ENCODE results near the gene CHPF2.

Gene CHPF2

DNA sequence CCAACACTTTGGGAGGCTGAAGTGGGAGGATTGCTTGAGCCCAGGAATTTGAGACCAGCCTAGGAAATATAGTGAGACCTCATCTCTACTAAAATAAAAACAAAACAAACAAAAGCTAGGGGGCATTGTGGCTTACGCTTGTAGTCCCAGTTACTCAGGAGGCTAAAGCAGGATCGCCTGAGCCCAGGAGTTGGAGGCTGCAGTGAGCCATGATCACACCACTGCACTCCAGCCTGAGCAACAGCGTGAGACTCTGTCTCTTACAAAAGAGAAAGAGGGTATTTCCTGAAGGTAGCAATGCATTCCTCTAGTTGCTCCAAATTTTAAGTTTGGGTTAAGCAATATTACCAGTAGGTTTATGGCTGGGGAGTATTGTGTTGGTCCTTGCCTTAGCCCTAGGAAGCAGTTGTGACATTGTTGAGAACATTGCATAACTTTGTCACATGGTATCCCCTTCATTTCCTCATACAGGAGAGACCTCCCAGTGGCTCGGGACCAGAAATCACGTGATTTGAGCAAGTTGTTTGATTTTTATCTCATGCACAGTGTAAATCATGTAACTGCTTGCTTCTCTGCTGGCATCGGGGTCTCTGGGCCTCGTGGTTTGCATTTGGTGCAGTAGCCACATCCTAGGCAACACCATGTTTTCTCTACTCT, 39.5 kb downstream of the CHPF2 start:
- DNase-seq, result no peak

DNA sequence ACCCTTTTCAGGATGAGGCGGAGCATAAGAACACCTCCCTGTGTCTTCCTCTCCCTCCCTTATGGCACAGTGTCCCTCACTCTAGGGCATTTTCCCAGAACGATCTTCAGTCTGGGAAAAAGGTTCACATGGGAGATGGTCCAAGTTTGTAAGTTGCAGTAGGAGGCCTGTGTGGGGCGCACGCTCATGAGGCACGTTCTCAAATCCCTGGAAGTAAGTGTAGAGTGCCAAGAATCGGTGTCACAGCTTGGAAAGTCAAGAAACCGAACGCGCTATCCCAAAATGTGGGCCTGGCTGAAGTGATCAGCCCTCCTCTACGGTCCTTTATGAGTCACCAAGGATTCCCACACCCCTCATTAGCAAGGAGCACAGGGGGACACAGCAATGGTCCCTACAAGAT, 40.1 kb downstream of the CHPF2 start:
- DNase-seq, result no peak

DNA sequence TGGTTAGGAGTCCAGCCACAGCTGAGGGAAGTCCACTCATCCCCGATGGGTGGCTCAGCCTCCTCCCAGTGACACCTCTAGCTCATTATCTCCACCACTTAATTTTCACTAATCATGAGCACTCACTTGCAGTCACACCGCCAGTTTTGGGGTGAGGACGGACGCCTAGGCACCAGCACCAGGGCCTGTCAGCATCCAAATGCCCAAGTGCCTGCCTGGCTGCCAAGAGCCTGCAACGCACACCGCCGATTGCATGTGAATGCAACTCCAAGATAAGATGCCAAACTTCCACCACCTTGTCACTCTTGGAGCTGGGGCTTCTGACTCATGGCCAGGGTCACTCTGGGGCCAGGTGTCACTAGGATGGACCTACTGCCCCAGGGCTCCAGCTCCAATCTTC, 40.6 kb downstream of the CHPF2 start:
- DNase-seq, result no peak

DNA sequence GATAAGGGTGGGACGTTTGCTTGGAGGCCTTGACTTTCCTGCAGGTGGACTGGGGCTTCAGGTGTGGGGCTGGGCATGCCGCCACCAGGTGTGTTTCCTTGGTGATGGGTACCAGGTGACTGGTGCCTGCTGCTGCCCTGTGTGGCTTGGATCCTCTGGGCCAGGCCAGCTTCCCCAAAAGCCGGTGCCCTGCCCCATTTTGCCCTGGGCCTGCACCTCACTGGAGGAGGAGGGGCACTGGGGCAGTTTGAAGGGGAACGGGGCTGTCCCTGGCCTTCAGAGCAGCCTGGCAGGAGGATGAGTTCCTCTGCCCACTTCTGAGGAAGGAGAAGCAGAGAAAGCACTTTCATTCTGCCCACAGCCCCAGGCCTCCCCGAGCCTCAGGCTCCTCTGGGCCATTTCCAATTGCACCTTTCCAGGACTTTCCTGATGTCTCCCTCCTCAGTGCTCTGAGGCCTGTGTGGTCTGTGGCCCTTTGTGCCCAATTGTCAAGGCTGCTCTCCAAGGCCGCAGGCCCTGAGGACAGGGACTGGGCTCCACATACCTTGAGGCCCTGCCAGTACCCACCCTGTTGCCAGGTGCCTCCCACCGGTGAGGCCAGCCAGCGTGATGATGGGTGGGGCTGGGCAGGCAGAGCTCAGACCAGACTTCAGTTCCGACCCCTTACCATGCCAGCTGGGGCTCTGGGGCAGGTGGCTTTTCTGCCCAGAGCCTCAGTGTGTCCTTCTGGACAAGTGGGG, 41.5 kb downstream of the CHPF2 start:
- no peak for DNase-seq

DNA sequence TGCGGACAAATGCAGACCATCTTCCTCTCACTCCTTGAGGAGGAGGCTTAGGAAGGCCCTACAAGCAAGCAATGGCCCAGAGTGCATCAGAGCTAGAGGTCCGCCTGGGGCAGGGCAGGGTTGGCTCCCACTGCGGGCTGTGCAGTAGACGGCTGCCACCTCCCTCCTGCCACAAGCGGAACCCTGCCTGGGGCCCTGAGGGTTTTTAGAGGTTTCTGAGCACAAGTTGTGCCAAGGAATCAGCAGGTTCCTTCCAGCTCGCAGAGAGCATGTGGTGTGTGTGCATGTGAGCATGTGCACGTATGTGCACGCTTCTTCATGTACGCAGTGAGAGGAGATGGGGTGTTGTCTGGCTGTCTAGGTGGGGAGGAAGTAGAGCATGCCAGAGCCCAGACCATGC, 42.1 kb downstream of the CHPF2 start:
- DNase-seq, result no peak

DNA sequence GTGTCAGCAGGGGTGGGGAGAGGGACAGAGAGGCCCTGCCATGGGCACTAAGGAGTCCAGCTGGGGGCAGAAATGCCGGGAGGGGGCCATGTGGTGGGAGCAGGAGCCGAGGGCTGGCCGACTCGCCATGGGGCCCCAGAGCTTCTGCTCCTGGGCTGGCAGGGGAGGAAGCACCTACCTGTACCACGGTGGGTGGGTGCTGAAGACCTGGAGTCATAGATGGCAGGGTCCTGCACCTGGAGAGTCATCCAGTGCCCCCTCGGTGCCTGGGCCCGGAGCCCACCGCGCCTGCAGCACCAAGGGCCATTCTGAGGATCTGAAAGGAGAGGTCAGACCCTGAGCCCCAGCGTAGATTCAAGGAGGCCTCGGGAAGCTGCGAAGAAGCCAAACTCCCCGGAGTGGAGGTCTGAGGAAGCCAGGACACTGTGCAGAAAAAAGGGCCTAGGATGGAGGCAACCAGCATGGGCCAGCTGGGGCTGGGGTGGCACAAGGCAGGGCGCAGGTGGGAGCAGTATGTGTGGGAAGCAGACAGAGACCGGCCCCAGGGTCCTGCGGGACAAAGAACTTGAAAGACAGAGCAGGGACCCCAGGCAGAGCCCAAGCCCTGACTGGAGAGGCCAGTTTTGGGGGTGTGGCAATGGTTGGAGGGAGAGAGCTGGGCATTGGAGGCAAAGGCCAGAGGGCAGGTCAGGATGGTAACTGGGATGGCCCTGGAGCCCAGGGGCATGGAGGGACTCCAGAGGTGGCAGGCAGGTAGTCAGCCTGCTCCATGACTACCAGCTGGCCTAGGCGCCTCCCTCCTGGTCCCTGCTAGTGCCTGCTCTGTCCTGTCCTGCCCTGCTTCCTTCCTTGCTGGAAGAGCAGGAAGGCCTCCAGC, 42.9 kb downstream of the CHPF2 start:
- DNase-seq, result no peak

DNA sequence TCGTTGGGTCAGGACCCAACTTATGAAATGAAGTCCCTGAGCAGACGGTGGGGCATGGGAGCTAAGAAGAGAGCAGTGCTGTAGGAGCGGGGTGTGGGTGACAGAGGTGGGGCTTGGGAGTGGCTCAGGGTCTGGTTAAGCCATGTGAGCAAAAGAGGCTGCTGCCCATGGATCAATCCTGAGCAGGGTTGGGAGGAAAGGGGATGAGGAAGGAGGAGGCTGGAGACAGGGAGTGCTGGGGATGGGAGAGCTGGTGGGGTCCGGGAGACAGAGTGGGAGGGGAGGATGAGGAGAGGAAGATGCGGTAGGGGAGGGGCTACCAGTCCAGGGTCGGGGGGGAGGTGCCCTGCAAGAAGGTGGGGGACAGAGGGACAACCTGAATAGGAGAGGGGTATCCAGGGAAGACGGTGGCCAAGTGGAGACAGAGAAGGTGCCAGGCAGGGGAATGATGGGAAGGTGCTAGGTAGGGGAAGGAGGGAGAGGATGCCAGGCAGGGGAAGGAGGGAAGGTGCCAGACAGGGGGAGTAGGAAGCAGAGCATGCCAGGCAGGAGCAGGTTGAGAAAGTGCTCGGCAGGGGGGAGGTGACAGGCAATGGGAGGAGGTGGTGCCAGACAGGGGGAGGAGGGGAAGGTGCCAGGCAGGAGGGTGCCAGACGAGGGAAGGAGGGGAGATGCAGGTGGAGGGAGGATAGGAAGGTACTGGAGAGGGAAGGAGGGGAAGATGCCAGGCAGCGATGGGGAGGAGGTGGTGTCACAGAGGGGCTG, 43.7 kb downstream of the CHPF2 start:
- no peak for DNase-seq

DNA sequence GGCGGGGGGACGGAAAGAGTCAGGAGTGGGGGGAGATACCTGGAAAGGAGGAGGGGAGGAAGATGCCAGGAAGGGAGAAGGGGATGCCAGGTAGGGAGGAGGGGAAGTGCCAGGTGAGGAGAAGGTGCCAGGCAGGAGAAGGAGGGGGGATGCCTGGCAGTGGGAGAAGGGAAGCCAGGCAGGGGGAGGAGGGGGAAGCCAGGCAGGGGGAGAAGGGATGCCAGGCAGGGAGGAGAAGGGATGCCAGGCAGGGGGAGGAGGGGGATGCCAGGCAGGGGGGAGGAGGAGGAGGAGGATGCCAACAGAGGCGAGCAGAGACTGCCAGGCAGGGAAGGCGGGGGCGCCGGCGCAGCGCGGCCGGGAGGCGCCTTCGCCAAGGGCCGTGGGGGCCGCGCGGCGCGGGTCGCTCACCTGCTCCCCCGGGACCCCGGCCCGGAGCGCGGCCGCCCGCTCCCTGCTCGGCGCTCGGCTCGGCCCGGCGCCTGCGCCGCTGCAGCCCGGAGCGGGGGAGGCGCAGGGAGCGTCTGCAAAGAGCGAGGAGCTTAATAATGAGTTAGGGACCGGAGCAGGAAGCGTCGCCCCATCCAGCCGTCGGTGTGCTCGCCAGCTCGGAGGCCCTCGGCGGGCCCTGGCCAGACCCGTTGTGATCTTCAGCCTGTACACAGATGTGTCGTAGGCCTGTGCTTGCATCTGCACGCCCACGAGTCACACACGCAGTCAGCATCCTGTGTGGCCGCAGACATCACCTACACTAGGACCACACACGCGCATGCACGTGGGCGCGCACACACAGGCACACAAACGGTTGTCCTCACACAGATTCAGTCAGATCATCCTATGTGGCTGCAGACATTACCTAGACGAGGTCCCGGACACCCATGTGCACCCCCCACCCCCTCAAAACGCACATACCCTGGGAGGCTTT, 44.6 kb downstream of the CHPF2 start:
- peak in 1 of 2 experiments; percentile 34 for DNase-seq

DNA sequence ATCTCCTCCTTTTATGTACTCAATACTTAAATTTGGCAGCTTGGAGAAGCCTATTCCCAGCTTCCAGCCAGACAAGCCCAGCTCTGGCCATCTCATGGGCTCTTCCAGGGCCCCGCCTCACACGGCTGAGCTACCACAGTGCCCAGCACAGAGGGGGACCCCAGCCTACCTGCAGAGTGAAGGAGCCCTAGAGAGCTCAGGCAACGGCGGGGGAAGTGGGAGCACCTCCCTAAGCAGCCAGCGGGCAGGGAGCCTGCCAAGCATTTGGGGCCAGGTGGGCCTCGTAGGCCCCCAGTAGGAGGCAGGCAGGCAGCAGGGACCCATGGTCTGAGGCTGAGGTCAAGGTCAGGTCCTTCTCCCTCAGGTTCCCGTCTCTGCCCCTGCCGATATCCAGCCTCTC, 45.3 kb downstream of the CHPF2 start:
- DNase-seq, result no peak

DNA sequence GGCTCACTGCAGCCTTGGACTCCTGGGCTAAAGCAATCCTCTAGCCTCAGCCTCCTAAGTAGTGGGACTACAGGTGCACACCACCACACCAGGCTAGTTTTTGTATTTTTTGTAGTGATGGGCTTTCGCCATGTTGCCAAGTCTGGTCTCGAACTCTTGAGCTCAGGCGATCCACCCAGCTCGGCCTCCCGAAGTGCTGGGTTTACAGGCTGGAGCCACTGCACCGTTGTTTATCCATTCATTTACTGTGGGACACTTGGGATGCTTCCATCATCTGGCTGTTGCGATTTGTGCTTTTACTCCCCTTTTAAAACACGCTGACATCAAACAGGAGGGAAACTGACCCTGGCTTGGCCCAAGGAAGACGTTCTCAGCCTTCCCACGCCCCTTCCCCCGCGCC, 46.7 kb downstream of the CHPF2 start:
- DNase-seq, result no peak

DNA sequence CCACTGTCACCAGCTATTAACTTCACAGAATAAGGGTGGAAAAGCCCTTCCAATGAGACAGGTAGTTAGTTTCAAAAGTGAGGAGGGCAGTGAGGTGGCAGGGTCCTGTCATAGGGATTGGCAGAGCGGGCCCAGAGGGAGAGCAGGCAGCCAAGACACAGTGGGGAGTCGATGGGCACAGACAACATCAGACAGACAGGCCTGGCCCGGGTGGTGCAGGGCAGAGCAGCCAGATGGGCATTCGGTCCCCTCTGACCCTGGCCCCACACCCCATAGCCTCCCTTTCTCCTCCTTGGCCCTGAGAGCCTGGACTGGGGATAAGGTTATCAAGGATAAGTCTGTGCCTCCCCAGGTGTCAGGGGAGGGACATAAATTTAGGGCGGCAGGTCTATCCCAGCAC, 47.6 kb downstream of the CHPF2 start:
- no peak for DNase-seq

DNA sequence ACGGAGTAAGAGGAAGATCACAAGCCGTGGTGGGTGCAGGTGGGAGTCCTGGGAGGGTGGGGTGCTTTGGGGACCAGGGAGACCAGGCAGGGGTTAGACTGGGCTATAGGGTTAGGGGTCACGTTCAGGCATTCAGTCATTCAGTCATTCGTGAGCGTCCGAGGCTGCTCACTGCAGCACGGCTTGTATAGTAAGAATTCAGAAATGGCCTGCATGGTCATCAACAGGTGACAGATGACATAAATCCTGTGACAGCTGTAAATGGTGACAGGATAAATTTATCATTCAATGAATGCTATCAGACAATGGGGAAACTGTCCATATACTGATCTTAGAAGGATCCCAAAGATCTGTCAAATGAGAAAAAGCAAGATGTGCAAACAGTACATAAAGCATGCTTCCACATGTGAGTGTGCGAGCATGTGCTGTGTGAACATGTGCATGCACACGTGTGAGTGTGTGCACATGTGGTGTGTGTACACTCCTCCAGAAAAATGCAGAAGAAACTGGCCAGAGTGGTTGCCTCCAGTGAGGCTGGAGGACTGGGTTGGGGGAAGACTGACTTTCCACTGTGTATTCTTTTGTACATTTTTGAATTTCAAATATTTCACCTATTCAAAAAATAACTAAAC, 48.2 kb downstream of the CHPF2 start:
- DNase-seq, result no peak

DNA sequence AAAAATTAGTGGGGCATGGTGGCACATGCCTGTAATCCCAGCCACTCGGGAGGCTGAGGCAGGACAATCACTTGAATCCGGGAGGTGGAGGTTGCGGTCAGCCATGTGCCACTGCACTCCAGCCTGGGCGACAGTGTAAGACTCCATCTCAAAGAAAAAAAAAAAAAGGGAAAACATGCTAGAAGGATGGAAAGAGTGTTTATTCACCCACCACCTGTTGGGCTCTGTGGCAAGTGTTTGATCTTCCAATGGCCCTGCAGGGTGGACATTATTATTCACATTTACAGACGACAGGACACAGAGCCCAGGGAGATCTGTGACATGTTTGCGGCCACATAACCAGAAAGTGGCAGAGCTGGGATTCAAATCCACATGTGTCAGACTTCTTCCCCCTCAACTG, 49.4 kb downstream of the CHPF2 start:
- no peak for DNase-seq

DNA sequence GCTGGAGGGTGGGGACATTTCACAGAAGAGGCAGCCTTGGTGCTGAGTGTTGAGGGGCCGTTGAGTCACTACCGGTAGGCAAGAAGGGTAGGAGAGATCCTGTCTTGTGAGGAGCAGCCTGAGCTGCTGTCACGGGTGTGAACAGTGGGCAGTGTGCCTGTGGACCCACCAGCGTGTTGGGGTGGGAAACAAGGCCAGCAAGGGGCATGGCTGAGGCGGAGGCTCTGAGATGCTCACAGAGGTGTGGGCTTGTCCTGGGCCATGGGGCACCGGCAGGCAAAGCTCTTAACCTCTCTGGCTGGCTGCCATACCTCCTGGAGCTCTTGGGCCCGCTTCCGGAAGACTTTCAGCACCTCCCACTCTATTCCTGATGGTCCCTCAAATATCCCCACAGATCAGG, 49.8 kb downstream of the CHPF2 start:
- DNase-seq, result no peak

DNA sequence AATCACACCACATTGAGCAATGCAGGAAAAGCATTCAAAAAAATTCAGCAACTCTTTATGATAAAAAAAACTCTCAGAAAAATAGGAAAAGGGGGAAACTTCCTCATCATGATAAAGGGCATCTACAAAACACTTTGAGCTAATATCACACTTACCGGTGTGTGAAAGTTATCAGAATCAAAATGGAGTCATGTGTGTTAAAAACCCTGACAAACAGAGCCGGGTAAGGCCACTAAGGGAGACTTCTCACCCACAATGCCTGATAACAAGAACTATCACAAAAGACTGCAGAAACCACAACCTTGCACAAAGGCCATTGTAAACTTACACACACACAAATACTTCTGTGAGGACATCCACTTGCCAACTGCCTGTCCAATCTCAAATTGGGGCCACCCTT, 51.0 kb downstream of the CHPF2 start:
- no peak for DNase-seq

DNA sequence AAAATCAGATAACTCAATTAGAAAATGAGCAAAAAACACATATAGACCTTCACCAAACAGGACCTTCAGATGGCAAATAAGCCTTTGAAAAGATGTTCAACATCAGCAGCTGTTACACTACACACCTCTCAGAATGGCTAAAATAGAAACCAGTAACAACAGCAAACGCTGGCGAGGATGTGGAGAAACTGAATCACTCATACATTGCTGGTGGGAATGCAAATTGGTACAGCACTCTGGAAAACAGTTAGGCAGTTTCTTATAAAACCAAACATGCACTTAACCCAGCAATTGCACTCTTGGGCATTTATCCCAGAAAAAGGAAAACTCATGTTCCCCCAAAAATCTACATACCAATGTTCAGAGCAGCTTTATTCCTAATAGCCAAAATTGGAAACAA, 53.9 kb downstream of the CHPF2 start:
- no peak for DNase-seq
